Nephron (organoid): Measurements from ENCODE around the gene DSCAM.
A peak's percentile ranks its signal among the peaks of the same experiment; 100 is the strongest.

Source experiments
- H3K27ac Mint-ChIP-seq, 3 experiments: 2 replicates each; pipeline ENCODE4 v1.8.0; 2020; ENCODE audit warnings: mixed read lengths in 3 of 3, mild to moderate bottlenecking in 2 of 3, moderate library complexity in 1 of 3
- H3K27me3 Mint-ChIP-seq: 2 replicates; pipeline ENCODE4 v1.8.0; 2021; ENCODE audit warnings: low read depth, mild to moderate bottlenecking, moderate library complexity, mixed read lengths
- H3K36me3 Mint-ChIP-seq: 2 replicates; pipeline ENCODE4 v1.8.0; 2020; ENCODE audit warnings: low read depth, mixed read lengths
- H3K4me1 Mint-ChIP-seq: 2 replicates; pipeline ENCODE4 v1.8.0; 2020; ENCODE audit warnings: mixed read lengths
- H3K4me3 Mint-ChIP-seq, 3 experiments: 2 replicates each; pipeline ENCODE4 v1.8.0; 2020; ENCODE audit warnings: mild to moderate bottlenecking in 3 of 3, mixed read lengths in 3 of 3, moderate library complexity in 2 of 3
- H3K9me3 Mint-ChIP-seq: 2 replicates; pipeline ENCODE4 v1.8.0; 2020; ENCODE audit warnings: mixed read lengths
- TF ChIP-seq, protein P1 (sequence below), 3 experiments: fragments of 200-600 bp; sonication (generic); IDR thresholded peaks; one replicate each; pipeline ENCODE4 v1.5.0; 2021; ENCODE audit warnings: antibody characterized with exemption in 3 of 3; ENCODE audit not compliant: unreplicated experiment in 3 of 3

The DSCAM gene

GRCh38 chr21:40215941-40216340, 631.0 kb downstream of the DSCAM start:
- Mint-ChIP-seq H3K36me3 (no peaks in the 10 kb centered on the region), H3K4me1 (no peaks in the 10 kb centered on the region), H3K27me3 (peaks cover 6% of the 10 kb centered on the region), H3K9me3 (no peaks in the 10 kb centered on the region), H3K27ac (no peak overlapping the region), H3K4me3 (no peak overlapping the region)
- TF ChIP-seq, protein P1, sequence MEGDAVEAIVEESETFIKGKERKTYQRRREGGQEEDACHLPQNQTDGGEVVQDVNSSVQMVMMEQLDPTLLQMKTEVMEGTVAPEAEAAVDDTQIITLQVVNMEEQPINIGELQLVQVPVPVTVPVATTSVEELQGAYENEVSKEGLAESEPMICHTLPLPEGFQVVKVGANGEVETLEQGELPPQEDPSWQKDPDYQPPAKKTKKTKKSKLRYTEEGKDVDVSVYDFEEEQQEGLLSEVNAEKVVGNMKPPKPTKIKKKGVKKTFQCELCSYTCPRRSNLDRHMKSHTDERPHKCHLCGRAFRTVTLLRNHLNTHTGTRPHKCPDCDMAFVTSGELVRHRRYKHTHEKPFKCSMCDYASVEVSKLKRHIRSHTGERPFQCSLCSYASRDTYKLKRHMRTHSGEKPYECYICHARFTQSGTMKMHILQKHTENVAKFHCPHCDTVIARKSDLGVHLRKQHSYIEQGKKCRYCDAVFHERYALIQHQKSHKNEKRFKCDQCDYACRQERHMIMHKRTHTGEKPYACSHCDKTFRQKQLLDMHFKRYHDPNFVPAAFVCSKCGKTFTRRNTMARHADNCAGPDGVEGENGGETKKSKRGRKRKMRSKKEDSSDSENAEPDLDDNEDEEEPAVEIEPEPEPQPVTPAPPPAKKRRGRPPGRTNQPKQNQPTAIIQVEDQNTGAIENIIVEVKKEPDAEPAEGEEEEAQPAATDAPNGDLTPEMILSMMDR (IDR thresholded peaks at IDR 0.05; ENCODE audit: unreplicated experiment in 3 of 3) = no peak

GRCh38 chr21:40210251-40210650, 636.7 kb downstream of the DSCAM start:
- TF ChIP-seq, protein P1 (IDR thresholded peaks at IDR 0.05; ENCODE audit: unreplicated experiment in 3 of 3) = no peak
- peaks cover 13% of the 10 kb centered on the region for H3K4me1 Mint-ChIP-seq
- no peak overlapping the region for H3K4me3 Mint-ChIP-seq
- H3K36me3 Mint-ChIP-seq = no peaks in the 10 kb centered on the region
- H3K9me3 Mint-ChIP-seq = no peaks in the 10 kb centered on the region
- no peak overlapping the region for H3K27ac Mint-ChIP-seq
- H3K27me3 Mint-ChIP-seq = peaks cover 10% of the 10 kb centered on the region

DNA sequence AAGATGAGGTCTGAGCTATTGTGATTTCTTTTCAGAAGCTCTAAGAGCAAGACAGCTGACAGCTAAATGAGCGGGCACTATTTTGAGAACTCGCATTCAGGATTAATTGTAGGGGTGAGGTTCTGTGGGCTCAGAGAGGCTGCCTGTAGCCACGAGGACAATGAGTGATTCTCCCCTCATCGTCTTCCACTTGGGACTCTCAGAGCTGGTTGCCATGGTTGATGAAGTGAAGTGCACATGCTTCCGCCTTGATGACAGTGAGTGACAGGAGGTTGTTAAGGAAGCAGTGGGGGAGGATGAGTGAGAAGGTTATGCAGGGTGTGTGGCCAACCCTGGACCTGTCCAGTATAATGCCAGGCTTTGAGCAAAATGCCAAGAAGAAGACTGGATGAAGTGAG, 638.0 kb downstream of the DSCAM start:
- Mint-ChIP-seq H3K4me3 (no peak overlapping the region), H3K36me3 (no peaks in the 10 kb centered on the region), H3K4me1 (peaks cover 22% of the 10 kb centered on the region), H3K27me3 (peaks cover 10% of the 10 kb centered on the region), H3K9me3 (no peaks in the 10 kb centered on the region), H3K27ac (no peak overlapping the region)
- TF ChIP-seq, protein P1 (IDR thresholded peaks at IDR 0.05; ENCODE audit: unreplicated experiment in 3 of 3) = no peak

GRCh38 chr21:40208206-40208947, 638.6 kb downstream of the DSCAM start:
- TF ChIP-seq, protein P1 (IDR thresholded peaks at IDR 0.05; ENCODE audit: unreplicated experiment in 3 of 3) = no peak
- peaks cover 7% of the 10 kb centered on the region for H3K27me3 Mint-ChIP-seq
- no peak overlapping the region for H3K27ac Mint-ChIP-seq
- no peaks in the 10 kb centered on the region for H3K36me3 Mint-ChIP-seq
- H3K4me1 Mint-ChIP-seq = peaks cover 22% of the 10 kb centered on the region
- no peak overlapping the region for H3K4me3 Mint-ChIP-seq
- H3K9me3 Mint-ChIP-seq = no peaks in the 10 kb centered on the region

- TF ChIP-seq, protein P1 (IDR thresholded peaks at IDR 0.05; ENCODE audit: unreplicated experiment in 3 of 3) = no peak
- no peaks in the 10 kb centered on the region for H3K36me3 Mint-ChIP-seq
- peaks cover 17% of the 10 kb centered on the region for H3K27me3 Mint-ChIP-seq
- H3K4me1 Mint-ChIP-seq = peaks cover 40% of the 10 kb centered on the region
- H3K9me3 Mint-ChIP-seq = peaks cover 2% of the 10 kb centered on the region
- no peak overlapping the region for H3K4me3 Mint-ChIP-seq
- peak overlapping the region in 2 of 3 experiments; percentile 57 to 74 for H3K27ac Mint-ChIP-seq
These were observed 646.0 kb downstream of the DSCAM start for GRCh38 chr21:40200946-40201345.

DNA sequence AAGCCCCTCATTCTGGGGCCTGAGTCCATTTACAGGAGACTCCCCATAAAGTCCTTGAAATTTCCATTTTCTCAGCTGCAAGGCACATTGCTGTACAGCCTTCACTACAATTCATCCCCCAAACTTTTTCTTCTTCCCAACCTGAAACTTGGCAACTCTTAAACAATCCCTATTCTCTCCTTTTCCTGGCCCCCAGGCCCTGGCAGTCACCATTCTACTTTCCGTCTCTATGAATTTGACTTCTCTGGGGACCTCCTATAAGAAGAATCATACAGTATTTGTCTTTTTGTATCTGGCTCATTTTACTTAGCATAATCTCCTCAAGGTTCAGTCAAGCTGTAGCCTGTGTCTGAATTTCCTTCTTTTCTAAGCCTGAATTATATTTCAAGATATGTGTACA, 646.8 kb downstream of the DSCAM start:
- peak overlapping the region; percentile 5 to 74 (median 57) for H3K27ac Mint-ChIP-seq
- H3K4me3 Mint-ChIP-seq = no peak overlapping the region
- H3K36me3 Mint-ChIP-seq = no peaks in the 10 kb centered on the region
- TF ChIP-seq, protein P1 (IDR thresholded peaks at IDR 0.05; ENCODE audit: unreplicated experiment in 3 of 3) = no peak
- peaks cover 17% of the 10 kb centered on the region for H3K27me3 Mint-ChIP-seq
- H3K4me1 Mint-ChIP-seq = peaks cover 35% of the 10 kb centered on the region
- peaks cover 2% of the 10 kb centered on the region for H3K9me3 Mint-ChIP-seq
